Measurements from ENCODE around the gene CKS1B.

GRCh38 chr1:154945962-154946850 lies 28.3 kb upstream of the CKS1B start:
- TF ChIP-seq CTCF (IDR thresholded peaks at IDR 0.05; ENCODE audit: low read length), result no peak
- TF ChIP-seq EZH2phosphoT487 (IDR thresholded peaks at IDR 0.05; ENCODE audit: low read length), result no peak
- no peak for TF ChIP-seq EZH2 (optimal IDR thresholded peaks at IDR 0.05; ENCODE audit: low read depth, low read length)
